Right kidney (tissue), 9 donors: ENCODE data around the gene OR8G1.
"Not testable (repeated sequence)": the region's sequence is repeated elsewhere in the genome, so short reads cannot be mapped to it uniquely, and the experiment has no call there.

Experiments
- DNase-seq: peaks from one replicate; pipeline ENCODE4 v3.0.0-alpha.2; 2016
- long read RNA-seq, 8 donors: transcript quantifications; one replicate each; lab custom pipeline, GENCODE V29; 2026

Gene OR8G1, protein sequence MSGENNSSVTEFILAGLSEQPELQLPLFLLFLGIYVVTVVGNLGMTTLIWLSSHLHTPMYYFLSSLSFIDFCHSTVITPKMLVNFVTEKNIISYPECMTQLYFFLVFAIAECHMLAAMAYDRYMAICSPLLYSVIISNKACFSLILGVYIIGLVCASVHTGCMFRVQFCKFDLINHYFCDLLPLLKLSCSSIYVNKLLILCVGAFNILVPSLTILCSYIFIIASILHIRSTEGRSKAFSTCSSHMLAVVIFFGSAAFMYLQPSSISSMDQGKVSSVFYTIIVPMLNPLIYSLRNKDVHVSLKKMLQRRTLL
- long read RNA-seq, donor 1: 0 reads
- long read RNA-seq, donor 2: 0 reads
- long read RNA-seq, donor 3: 0 reads
- long read RNA-seq, donor 4: 0 reads
- long read RNA-seq, donor 5: 0 reads
- long read RNA-seq, donor 6: 0 reads
- long read RNA-seq, donor 7: 0 reads
- long read RNA-seq, donor 8: 0 reads

DNA sequence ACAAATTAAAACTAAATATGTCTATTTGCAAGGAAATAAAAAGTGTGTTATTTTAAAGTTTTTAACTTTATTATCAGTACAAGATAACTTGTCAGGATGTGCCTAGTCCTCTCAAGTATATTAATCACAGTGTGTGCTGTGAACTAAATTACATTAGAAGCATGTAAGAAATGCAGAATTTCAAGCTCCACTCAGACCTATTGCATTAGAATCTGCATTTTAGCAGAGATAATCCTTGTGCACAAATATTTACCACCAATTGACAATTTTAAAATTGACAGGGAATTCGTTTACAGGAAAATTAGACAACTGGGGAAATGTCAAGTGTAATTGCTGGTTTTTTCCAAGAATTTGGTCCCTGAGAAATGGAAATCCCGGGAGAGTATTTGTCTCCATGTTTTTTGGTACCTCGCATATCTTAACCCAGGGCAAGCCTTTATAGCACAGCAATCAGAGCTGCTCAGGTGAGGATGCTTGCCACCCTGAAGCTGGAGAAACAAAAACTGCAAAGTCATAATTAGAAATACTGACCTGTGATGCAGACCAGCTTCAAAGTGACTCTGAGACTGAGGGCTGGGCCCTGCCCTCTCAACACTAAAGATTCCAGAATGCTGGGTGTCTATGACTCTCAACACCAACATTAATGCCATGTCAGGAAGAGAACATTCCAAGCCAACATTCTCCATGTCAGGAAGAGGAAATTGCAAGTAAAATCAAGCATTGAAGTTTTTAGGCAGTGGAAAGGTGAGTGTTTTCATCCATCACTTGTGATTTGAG is at the start of gene OR8G1:
Gene OR8G1, plus strand, starts transcription at position 475 of the 777 bp plus-strand sequence. CDS start 8,581 bp downstream, outside the sequence.
- DNase-seq: no peak

DNA sequence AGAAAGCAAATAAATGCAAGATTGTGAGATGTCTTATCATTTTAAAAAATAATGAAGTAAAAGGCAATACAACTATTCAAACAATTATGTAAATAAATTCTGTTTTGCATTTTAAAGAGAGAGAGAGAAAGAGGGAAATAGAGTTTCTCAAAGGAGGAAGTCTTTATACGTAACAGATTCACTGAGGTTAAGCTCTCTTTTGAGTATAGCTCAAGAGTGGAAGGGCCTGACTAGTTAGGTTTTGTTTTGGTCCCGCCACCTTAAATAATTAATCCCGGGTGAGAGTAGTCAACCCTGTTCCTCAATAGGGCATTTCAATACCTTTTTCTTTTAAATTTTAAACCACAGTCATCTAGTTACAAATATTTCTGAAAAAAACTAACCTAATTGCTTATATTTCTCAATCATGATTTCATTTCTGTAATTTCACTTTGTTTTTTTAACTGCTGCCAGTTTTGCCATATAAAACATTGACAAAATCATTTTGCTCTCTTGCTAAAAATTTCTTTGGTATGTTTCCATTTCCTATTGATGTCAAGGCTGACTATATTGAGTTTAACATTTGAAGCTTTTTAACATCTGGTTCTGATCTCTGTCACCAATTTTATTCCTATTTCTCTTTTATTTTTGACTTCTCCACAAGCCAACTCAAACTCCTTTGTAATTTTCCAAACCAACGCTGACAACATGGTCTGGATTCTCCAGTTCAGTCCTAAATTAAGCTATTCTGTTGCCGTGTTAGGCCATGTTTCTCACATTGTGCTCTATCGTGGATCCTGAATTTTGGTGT is 47.5 kb upstream of the OR8G1 start:
- DNase-seq: no peak

DNA sequence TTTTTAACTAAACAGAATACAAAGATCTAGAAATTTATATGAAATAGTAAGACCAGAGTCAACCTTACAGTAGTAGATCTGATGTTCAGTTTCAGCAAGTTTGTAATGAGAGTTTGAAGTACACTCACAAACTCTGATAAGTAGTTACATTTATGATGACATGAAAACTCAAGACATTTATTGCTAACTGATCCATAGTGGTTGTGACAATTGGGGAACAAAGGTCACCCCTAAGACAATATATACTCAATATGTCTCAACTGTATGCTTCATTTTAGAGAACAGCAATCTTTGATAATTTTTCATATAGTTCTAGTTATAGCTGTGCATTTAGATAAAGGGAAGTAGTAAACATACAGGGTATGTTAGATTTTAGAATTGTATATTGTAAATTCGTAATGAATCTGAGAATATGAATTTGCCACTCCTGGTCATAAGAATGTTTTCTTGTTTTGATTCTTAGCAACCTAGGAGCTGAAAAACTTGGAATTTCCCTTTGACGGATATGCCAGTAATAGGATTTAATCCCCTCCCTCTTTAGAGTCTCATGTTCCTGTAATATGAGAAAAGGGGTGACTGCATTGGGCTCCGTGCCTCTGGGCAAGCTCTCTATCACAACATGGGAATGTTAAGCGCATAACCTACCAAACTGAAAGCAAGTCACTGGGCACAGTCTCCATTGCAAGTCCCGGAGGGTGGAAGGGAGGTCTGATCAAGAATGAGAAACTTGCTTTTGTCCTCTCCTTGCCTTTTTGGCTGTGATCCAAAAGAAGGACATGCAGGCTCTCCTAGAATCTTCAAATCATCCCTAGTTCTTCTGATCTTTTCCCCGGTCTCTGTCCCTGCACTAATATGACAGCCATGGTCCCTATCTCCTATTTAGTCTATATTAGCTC is 46.4 kb upstream of the OR8G1 start:
- peak; percentile 7 for DNase-seq

DNA sequence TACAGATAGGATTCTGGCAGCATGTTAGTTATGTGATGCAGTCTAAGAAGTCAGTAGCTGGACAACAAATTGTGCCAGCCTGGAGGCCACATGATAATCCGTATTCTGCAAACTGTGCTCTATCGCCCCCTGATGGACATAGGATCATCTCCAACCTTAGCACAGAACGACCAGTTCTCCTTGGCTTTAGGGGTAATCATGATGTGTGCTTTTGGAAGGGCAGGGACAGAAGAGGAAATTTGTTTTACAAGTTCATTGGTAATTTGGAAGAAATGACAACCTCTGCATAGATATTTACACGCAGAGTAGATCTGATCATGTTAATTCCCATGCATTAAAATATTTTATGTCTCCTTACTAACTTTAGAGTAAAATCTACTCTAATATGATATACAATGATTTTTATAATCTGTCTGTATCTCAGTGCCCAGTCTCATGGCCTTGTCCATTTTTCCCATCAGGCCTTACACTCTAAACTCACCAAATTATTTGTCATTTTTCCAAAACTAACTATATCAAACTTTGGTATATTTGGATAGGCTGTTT is 45.6 kb upstream of the OR8G1 start:
- no peak for DNase-seq

DNA sequence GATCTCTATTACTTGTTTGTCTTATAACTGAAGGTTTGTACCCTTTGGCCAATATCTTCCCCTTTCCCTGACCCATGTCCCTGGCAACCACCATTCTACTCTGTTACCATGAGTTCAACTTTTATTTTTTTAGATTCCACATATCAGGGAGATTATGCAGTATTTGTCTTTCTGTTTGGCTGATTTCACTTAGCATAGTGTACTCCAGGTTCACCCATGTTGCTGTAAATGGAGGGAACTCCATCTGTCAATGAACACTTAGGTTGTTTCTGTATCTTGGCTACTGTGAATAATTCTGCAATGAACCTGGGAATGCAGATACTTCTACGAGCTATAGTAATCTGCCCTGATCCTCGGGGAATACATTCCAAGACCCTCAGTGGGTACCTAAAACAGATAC is 42.9 kb upstream of the OR8G1 start:
- no peak for DNase-seq

DNA sequence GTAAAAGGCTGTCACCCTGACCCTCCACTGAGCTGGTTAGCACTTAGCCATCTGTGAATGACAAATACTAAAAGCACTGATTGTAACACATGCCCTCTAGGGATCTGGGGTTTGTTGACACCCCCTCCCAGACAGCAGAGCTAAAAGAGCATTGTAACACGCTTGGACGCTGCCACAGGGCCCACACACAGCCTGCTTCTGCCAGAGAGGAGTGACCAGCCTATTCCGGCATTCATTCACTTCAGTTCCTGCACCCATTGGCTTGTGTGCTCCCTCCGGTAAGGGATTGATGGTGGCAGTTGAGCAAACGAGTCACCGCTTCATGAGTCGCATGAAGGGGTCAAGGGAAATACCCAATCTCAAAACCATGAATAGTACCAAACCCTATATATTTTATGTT is 42.0 kb upstream of the OR8G1 start:
- no peak for DNase-seq

DNA sequence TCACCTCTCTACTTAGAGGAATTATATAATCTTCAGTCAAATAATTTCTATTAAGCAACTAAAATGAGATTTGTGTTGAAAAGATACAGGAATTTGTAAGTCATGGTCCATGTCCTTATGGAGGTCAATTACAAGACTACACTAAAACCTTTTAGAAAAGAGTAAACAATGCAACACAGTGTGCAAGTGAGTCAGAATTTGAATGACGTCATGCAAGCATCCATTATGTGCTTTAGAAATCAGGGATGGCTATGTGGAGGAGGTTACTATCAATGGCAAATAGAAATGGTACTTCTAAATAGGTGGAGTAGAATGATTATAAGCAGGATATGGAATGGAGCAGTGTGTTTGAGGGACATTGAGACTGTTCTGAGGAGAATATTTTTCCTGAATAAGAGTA is 41.2 kb upstream of the OR8G1 start:
- no peak for DNase-seq

DNA sequence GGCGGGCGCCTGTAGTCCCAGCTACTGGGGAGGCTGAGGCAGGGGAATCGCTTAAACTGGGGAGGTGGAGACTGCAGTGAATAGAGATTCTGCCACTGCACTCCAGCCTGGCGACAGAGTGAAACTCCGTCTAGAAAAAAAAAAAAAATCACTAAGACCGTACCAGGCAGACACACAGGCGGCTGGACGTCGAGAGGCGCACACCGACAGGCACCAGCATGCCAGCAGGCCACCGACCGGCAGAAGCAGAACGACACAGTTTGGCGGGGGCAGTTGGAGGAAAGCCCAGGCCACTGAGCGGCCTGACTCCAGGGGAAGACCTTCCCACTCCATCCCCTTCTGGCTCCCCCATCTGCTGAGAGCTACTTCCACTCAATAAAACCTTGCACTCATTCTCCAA is 40.2 kb upstream of the OR8G1 start:
- DNase-seq: no peak

DNA sequence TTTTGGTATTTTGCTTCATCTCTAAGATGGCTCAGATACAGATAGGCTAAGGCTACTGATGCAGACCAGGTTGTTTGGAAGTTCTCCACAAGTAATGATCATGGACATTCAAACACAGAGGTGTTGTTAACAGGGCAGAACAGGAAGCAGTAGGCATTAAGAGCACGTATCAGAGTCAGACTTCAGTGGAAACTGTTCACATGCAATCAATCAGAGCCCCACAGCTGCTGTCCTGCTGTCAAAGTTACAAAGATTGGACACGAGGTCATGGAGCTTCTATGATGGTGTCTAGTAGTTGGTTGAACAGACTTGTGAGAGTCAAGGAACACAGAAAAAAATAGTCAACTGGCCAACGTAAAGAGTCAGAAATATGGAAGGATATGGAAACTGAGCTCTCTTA is 37.9 kb upstream of the OR8G1 start:
- no peak for DNase-seq

DNA sequence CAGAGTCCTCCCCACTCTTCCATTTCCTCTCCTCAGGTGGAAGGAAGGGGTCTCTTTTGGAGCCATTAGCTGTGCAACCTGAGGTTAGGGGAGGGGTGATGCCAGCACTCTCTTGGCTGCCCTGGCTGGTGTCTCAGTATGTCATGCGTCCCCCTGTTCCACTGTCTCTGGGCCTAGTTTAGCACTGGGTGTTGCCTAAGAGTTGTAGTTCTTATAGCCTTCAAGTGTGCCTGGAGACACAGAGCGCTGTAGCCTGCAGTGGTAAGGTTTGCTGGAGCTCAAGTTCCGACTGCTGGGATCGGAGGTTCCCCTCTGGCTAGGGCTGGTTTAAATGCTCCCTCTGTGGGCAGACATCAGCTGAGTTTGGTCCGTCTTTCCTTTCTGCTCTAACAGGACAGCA is 36.9 kb upstream of the OR8G1 start:
- DNase-seq: no peak

DNA sequence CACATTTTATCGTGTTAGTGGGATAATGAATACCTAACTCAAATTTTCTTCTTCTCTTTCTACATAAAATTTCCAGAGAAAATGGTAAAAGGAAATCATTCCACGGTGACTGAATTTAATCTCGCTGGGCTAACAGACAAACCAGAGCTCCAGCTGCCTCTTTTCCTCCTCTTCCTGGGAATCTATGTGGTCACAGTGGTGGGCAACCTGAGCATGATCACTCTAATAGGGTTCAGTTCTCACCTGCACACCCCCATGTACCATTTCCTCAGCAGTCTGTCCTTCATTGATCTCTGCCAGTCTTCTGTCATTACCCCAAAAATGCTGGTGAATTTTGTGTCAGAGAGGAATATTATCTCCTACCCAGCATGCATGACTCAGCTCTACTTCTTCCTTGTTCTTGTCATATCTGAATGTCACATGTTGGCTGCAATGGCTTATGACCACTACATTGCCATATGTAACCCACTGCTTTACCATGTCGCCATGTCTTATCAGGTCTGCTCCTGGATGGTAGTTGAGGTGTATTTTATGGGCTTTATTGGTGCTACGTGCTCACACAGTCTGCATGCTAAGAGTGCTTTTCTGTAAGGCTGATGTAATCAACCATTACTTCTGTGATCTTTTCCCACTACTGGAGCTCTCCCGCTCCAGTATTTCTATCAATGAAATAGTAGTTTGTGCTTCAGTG is 33.6 kb upstream of the OR8G1 start:
- no peak for DNase-seq

DNA sequence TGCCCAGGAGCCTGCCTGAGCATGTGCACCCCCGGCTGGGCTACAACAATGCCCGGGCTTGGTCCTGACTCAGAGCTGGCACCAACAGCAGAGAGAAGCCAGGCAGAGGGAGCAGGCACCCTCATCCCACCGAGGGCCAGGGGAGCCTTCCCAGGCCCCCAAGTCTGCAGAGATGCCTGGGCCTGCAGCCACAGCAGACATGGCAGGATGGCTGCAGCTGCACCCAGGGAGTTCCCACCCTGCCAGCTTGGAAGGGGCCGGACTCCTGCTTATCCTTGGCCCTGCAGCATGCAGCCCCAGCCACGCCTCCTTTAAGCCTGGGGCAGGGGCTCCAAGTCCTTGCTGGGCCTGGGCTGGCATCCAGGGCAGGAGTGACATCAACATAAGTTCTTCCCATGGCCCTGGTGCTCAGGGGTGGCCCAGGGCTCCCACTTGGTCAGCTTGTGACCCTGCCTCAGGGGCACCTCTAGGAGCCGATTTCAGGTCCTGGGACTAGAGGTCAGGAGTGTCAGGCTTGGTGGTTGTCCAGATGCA is 31.0 kb upstream of the OR8G1 start:
- DNase-seq: no peak

DNA sequence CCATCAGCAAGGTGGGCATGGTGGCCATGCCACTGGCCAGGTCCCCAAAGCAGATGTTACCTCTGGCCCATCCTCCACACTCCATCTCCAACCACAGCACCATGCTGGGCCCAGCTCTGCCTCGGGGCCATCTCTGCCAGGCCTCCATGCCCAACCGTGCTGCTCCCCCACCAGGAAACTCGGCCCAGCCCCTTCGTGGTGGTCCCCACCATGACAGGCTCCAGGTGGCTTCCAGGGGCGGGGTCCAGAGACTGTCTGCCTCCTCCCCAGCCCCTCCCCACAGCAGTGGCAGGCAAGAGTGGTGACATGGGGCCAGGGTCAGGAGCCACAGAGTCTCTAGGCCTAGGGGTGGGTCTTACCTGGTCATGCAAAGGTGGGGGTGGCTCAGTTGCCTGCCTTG is 30.5 kb upstream of the OR8G1 start:
- no peak for DNase-seq

DNA sequence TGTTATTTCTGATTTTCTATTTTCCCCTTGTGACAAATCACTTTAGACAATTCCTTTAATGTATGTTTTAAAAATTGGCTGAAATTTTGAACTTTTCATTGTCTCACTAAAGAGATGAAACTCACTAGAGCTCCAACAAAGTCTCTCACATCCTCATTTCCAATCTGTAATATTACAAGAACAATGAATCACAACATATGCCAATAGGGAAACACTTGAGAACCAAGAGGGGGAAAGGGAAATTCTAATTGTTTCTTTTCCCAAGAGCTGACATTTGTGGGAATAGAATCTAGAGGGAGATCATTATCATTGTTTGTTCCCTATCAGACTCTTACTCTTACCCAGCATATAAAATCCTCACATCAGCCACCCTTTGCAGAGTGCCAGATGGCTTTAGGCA is 29.6 kb upstream of the OR8G1 start:
- no peak for DNase-seq

DNA sequence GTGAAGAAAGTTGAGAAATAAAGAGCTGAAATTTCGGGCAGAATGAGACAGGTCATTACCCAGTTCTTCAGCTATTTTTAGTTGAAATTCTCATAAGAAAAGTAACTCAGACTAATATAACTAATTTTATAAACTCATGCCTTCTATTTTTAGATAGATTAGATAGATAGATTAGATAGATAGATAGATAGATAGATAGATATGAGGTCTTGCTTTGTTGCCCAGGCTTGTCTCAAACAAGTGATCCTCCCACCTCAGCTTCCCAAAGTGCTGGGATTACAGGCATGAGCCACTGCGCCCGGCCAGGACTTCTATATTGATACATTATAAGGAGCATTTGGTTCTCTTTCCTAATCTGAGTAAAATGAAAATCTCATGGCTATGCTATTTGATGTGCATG is 26.9 kb upstream of the OR8G1 start:
- no peak for DNase-seq

DNA sequence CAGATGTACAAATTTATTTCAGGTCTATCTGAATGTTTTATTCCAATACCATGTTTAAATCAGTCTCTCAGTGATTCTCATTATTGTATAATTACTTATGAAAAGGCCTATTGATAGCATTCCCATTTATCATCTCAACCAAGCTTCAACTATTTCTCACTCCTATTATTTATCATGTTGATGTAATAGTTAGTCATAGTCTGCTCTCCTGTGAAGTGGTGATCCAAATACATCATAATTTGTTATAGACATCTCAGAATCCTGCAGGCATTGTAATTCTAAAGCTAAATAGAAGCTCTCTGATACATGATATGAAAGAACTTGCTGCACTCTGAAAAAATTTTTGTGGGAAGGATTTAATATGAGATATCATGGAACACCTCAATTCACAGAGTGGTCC is 21.8 kb upstream of the OR8G1 start:
- no peak for DNase-seq

DNA sequence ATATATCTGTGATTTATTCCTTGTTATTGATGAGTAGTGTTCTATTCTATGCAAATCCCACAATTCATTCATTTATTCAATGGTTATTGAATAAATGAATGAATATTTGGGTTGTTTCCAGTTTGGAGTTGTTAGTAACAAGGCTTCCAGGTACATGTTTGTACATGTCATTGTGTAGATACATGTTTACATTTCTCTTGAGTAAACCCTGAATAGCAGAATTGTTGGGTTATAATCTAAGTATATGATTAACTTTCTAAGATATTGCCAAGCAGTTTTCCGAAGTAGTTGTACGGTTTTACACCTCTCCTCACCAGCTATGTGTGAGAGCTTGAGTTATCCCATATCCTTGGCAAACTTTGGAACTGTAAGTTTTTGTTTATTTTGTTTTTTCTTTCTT is 18.5 kb upstream of the OR8G1 start:
- DNase-seq: no peak

DNA sequence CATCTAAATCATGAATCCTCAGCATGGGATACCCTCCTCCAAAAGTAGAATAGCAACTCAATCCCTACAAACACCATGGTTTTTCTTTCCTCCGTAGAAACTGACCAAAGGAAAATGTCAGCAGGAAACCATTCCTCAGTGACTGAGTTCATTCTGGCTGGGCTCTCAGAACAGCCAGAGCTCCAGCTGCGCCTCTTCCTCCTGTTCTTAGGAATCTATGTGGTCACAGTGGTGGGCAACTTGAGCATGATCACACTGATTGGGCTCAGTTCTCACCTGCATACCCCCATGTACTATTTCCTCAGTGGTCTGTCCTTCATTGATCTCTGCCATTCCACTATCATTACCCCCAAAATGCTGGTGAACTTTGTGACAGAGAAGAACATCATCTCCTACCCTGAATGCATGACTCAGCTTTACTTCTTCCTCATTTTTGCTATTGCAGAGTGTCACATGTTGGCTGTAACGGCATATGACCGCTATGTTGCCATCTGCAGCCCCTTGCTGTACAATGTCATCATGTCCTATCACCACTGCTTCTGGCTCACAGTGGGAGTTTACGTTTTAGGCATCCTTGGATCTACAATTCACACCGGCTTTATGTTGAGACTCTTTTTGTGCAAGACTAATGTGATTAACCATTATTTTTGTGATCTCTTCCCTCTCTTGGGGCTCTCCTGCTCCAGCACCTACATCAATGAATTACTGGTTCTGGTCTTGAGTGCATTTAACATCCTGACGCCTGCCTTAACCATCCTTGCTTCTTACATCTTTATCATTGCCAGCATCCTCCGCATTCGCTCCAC is 16.1 kb upstream of the OR8G1 start:
- DNase-seq: not testable (repeated sequence)

DNA sequence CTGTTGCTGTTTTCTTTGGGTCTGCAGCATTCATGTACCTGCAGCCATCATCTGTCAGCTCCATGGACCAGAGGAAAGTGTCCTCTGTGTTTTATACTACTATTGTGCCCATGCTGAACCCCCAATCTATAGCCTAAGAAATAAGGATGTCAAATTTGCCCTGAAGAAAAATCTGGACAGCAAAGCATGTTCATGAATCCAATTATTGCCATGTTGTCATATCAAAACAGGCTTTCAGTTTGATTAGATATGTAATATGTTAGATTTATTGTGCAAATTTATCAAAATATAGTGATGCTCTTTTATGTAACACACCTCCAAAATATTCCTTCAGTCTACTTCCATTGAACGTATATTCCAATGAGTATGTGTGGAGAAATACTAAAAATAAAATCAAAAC is 15.4 kb upstream of the OR8G1 start:
- DNase-seq: no peak

DNA sequence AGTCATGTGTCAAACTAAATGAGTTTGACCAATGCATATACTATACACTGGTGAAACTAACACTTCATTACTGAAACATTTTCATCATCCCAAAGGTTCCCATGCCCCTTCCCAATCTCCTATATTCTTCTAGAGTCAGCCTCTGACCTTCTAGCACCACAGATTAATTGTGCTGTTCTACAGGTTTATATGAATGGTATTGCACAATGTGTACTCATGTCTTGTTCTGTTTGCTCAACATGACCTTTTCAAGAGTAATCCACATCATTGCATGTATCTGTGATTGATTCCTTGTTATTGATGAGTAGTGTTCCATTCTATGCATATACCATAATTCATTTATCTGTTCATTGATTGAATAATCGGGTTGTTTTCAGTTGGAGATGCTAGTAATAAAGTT is 7.5 kb upstream of the OR8G1 start:
- DNase-seq: no peak
